ENCODE results near the gene CFAP57.

CFAP57 gene

DNA sequence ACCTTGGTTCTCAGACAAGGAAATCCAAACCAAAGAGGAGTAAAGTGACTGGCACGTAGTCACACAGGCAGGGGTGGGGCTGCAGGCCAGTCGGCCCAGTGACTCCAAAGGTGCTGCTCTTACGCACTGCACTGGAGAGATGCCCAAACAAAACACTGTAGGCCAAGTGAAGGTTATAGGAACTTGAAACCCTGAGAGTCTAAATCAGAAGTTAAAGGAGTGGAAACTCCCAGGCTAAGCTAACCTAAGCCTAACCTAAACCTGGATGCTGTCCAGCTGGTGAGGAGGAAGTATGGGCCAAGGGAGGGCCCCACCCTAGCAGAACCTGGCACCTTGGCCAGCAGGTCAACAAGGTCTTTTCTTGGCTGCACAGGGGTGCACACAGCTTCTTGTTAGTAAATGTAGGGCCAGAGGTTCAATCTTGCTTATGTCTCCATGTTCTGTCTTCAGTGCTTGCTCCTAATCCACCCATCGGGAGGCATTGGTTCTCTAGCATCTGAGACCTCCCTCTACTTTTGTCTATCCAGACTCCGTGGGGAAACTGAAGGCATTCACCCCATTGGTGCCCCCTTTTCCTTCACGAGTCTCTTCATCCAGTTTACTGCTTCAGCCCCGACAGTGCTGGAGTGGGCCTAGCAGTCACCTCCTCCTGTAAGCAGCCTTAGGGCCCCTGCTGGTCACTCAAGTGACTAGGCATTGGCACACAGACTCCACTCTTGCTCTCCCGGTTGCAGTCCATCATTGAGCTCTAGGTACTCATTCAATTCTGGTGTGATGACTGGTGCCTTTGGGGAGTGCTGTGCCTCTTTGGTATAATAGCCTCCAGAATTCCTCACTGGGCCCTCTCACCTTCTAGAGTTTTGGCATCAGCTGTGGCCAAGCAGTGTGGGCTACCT is 84.8 kb downstream of the CFAP57 start:
- DNase-seq: no peak

DNA sequence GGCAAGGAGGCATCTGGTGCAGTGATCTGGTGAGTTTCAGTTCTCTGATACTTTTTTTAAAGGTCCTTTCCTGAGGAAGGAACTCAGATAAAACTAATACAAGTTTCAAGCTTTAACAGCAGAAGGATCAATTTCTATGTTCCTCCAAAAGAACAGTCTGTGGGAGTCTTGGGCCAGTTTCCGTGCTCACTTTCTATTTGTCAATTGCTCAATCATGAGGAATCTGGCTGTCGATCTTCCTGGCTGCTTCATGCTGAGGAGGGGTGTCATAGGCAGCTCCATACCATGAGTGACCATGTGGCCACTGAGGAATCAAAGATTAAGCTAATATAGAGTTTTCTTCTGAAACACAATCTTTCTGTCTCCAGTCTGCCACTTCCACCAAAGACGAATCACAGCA is 86.2 kb downstream of the CFAP57 start:
- no peak for DNase-seq

DNA sequence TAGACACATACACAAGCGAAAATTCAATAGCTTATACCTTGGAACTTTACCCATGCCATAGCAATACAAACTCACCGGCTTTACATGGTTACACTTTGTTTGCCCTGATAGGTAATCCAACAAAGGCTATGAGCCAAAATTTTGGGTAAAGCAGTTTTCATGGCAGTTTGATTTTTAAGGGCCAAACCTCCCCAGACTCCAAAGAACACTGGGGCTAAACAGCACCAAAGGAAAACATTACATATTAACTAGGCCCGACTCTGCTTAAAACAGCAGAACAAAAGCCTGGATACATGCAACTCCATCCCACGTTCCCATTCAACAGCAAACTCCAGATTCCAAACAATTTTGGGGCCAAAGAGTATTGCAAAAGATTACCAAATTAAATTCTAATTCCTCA is 93.3 kb downstream of the CFAP57 start:
- no peak for DNase-seq

DNA sequence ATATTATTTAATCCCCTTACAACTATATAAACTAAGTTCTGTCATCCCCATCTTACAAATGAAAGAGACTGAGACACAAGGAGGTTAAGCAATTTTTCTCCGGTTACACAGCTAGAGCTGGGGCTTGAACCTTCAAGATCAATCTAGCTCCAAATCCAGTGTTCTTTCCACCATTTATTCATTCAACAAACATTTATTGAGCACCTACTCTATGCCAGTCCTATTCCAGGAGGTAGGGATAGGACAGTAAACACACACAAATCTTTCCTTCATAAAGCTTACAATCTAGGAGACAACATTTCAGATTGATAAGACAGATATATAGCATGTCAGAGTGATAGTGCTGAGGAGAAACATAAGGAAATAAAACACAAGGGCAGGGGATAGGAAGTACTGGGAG is 94.8 kb downstream of the CFAP57 start:
- no peak for DNase-seq

DNA sequence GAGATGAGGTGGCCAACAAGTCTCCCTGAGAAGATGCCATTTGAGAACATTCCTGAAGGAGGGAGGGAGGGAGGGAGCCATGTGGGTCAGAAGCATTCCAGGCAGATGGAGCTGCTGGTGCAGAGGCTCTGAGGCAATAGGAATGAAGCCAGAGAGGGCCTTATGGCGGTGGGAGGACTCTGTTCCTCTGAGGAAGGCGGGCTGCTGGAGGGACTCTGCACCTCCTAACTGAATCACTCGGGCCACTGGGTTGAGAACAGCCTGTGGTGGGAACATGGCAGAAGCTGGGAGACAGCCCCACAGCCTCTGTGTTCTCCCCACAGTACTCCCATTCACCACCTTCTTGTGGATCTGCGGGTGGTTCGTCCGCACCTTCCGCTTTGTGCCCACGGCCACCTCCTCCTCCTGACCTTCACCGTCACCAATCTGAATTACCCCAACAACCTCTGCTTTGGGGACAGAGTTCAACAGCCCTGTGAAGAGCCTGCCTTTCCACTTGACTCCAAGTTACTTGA is 95.2 kb downstream of the CFAP57 start:
- DNase-seq: no peak

DNA sequence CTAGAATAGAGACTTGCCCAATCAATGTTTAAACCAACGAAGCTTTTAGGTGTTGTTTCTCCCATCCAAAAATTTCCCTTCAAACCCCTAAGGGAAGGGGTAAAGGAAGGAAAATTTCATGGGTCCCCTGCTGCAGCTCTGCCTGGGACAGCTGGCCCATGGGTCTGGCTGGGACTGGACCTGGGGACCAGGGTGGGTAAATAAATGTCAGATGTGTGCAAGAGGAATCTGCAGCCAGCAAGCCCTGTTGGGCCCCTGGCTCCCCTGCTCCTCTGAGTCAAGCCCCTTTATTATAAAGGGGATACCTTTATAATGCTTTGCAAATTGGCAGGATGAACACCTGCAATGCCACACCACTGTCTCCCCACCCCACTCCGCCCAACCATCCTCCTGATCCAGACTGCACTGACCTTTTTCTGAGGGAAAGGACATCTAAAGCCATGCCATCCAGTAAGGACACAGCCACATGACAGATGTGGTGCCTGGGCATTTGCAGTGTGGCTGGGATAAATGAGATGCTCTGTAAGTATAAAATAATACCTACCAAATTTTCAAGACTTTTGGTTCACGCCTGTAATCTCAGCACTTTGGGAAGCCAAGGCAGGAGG is 95.8 kb downstream of the CFAP57 start:
- DNase-seq: no peak

DNA sequence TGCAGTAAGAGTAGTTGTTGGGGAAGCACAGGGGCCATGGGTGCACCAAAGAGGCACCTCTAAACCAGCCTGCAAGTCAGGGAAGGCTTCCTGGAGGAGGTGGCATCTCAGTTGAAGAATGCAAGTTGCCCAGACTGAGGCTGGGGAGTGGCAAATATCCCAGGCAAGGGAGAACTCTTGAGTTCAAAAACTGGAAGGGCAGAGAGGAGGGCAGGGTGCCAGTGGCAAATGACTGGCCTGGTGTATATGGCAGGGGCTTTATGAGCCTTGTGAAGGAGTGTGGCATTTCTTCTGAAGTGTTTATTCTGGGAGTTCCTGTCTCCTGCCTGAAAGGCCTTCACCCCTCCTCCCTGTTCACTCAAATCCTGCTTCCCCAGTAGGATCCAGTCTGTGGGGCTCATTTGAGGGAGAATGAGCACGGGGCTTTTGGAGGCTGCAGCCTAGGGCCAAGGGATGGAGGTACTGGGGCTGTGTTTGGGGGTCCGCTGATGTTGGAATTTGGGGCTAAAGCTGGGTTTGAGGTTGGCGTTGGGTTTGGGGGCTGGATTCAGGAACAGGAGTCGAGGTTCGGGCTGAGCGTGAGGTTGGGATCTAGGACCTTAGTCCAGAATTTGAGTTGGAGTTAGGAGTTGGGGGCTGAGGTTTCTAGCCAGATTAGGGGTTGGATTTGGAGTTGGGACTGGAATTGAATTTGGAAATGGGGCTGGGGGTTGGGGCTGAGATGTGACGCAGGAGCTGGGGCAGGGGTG is 97.7 kb downstream of the CFAP57 start, which contains the start of gene TMEM125:
Gene TMEM125, plus strand, starts transcription at position 357 of the 749 bp plus-strand sequence. CDS start 2,740 bp downstream, outside the sequence.
- no peak for DNase-seq

DNA sequence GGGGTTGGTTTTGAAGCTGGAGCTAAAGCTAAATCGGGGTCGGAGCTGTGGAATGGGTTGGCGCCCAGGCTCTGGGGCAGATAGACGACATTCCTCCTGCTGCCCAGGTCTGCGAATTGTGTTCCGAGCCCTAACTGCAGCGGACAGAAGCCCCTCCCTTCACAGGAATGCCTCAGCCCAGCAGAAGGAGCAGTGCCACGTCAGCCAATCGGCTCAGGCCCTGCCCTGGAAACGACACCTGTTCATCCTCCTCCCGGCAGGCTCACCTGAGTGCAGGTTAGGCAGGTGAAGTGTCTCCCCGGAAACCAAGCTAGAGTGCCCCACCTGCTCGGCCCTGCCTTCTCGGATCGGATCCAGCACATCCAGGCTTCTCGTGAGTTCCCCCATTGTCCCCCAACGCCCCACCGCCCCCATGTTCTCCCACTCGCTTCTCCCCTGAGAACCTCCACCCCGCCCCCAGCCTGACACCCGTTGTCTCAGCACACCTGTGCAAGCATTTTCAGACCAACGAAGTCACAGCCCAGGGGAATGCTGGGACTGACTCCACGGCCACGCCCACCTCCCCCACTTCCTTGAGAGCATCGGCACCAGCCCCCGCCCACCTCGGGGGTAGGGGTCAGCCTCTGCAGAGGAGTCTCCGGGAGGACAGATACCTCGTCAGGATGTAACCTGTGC is 98.4 kb downstream of the CFAP57 start:
- no peak for DNase-seq

DNA sequence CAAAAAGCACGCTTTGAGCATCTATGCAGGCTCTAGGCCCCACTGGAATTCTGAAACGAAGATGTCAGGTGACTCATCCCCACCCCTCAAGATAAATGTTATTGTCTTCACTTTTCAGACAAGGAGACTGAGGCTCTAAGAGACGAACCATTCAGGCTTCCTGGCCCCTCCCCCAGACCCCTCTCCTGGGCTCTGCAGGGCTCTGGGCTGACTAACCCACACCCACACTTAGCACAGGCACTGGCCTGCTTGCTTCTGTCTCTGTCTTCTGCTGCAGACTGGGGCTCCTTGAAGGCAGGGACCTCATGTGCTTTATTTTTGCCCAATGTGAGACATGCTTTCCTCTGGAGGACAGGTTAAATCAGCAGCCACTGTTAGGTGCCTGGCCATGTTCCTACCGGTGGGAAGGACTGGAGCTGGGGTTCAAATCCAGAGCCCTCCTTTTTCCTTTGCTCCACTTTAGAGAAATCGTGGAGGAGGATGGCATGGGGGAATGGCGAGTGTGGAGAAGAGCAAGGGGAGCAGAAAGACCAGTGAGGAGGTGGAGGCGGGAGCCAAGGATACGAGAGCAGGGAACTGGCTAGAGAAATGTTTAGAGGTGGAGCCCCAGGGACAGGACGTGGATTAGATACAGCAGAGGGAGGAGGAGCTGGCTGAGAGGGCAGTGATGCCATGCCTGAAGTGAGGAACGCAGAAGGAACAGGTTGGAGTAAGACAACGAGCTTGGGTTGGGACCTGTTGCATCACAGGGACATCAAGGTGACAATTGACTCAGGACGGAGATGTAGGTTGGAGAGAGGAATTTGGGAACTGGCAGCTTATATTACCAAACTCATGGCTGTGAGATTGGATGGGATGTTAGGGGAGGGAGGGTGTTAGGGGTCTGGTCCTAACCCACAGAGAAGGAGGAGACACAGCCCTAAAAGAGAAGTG is 99.3 kb downstream of the CFAP57 start:
- no peak for DNase-seq

DNA sequence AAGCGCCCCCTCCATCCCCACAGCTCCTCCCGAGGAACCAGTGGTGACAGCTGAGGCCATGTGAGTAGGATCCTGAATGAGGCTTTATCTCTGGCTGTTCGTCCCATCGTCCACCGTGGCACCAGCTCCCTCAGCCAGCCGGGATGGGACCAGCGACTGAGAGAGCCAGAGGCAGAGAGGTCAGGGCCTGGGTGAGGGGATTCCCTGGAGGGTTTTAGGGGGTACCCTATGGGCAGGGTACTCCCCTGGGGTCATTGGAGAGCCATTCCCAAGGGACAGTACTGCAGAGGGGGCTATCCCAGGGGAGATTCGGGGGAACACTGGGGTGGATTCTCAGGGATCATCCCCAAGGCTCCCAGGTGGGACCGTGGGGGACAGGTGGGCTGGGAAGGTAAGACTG is 100.0 kb downstream of the CFAP57 start:
- DNase-seq: no peak

DNA sequence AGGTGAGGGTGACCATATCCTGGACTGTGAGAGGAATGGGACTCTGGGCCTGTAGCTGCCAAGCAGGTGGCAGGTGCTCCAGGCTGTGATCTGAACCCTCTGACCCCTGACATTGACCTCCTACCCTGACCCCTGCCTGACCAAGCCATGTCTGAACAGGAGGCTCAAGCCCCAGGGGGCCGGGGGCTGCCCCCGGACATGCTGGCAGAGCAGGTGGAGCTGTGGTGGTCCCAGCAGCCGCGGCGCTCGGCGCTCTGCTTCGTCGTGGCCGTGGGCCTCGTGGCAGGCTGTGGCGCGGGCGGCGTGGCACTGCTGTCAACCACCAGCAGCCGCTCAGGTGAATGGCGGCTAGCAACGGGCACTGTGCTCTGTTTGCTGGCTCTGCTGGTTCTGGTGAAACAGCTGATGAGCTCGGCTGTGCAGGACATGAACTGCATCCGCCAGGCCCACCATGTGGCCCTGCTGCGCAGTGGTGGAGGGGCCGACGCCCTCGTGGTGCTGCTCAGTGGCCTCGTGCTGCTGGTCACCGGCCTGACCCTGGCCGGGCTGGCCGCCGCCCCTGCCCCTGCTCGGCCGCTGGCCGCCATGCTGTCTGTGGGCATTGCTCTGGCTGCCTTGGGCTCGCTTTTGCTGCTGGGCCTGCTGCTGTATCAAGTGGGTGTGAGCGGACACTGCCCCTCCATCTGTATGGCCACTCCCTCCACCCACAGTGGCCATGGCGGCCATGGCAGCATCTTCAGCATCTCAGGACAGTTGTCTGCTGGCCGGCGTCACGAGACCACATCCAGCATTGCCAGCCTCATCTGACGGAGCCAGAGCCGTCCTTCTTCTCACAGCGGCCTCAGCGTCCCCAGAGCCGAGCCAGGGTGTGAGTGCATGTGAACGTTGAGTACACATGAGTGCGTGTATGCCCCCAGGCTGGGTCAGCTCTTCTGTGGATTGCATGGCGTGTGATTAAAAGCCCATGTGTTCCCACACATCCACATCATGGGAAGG is 100.7 kb downstream of the CFAP57 start:
- DNase-seq: no peak

DNA sequence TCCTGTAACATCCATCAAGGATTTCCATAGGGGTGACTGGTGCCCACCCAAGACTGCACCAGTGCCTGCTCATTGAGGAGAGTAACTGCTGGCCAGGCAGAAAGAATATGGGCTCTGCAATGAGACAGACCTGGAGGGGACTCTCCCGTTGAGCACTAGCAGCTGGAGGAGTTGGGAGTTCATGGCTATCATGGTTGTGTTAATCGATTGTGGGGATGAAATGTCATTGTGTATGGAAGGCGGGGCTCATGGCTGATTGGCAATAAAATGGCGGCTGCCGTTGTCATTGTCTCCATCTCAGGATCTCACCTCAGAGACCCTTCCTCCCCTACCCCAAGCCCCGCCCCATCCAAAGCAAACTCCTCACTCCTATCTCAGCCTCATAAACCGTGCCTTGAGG is 101.6 kb downstream of the CFAP57 start:
- DNase-seq: no peak

DNA sequence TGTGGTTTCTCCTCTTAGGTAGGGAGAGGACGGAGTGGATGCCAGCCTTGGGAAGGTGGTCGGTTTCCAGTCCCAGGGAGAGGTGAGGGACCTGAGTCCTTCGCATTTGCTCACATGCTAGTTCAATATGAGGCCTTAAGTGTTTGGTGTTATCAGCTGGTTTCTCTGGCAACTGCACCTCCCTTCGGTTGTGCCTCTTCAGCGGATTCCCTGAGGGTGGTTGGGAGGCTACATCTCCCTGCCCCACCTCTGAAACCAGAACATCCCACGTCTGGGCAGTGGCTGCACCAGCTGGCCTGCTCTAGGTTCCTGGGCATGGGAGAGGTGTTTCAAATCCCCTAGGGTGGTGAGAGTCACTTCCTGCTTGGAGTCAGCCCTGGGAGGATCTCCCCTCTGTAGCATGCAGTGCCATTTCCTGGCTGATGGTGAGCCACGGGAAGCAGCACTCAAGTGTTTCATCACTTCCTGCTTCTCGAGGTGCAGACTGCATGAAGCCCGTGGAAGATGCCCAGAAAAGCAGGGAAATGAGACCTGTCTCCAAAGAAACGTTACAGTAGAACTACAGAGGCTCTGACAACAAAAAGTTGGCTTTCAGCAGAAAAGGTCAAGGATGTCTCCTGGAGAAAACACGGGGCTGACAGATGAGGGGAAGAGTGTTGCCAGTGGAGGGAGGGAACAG is 102.1 kb downstream of the CFAP57 start:
- DNase-seq: peak; percentile 68 to 75

DNA sequence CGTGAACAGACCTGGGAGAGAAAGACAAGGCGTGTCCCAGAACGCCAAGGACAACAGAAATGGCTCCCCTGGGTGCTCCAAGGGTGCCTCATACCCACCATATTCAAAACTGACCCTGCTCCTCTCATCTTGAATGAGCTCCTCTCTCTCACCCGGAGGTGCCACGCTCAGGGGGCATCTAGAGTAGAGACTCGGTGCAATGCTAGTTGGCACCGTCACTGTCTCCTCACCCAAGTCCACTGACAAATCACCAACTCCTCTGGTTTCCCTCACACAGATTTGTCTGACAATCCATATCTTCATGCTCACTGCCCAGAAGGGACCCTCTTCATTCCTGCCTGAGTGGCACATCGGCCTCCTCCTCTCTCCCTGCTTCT is 102.7 kb downstream of the CFAP57 start:
- no peak for DNase-seq

DNA sequence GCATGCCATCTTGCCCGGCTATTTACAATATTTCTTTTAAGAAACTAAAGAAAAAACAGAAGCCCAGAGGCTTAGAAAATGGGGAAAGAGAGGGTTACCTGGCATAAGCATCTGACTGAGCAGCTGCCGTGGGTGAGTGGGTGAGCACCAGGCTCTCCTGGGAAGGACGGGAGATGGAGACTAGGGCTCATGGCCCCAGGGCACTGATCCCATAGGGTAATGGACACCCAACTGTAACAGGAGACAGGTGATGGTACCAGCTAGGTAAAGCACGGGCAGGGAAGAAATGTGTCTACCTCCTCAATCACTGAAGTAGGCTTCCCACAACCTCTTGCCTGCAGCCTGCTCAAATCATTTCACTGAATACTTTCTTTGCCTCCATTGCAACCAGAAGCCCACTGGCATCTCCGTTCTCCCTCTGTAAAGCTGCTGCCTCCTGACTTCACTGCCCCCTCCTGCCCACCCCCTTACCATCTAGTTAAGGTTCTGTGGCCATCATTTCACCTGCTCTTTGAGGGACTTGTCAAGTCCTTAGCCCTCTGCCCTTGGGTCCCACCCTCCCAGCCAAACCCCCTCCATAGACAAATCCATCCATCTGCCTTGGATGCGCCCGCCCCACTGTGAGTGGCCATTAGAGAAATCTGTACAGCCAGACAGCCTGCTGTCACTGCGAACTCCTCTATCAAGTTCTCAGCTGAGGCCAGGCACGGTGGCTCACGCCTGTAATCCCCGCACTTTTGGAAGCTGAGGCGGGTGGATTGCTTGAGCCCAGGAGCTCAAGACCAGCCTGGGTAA is 103.9 kb downstream of the CFAP57 start:
- DNase-seq: no peak

DNA sequence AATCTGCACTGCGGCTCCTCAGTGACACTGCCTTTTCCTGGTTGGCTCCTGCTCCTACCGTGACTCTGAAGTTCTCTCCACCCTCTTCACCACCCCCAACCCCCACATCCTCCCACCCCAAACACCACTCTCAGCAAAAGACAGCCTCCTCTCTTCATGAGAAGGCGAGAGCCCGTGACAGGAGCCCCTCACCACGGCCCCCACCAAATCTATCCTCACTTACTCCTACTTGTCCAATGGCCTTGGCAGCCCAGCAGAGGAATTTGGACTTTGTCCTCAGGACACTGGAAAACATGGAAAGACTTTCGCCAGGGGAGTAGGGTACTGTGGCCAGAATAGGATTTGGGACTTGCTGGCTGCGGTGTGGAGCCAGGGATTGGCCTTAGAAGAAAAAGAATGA is 104.5 kb downstream of the CFAP57 start:
- no peak for DNase-seq

DNA sequence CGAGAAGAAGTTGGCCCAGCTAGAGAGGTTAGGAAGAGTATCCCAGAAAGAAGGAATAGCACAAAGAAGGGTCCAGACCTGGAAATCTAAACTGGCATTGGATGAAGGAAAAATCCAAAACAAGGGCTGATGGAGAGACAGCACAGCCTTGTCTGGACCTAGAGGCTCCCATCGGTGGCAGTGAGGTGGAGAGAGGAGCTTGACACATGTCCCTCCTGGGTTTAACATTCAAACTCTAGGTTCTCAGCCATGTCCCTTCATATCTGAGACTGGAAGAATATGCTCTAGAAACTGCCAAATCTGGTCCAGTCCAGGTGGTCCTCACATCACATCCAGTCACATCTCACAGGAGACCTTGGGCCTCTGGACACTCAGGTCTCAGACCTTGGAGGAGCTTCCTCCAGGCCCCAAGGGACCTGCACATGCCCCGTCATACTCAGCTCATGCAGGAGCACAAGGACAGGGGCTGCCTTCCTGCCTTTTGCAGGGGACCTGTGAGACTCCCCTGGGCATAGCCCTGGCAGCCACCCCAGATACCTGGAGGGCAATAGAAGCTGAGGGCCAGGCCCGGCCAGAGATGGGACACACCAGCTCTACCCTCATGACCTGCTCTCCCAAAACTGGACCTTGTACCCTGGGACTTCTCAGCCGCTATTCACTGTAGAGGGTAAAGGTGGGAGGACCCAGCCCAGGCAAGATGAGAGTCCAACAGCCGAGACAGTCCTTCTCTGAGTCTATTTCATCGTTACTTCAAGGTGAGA is 105.2 kb downstream of the CFAP57 start:
- DNase-seq: no peak

DNA sequence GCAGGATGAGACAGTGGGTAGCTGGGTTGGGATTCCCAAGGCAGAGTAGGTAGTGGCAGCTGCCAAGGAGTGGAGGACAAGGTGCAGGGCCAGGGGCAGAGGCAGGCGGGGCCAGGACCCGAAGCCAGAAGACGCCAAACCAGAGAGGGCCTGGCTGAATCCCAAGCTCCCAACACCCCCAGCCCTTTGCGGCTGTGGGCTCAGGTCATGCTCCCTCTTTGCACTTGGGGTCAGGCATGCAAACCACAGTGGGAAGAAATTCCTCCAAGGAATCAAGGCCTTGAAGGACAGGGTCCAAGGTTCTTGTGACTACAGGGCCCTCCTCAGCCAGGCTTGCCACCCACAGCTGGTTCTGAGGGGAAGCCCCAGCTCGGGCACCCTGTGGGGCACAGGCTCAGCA is 107.0 kb downstream of the CFAP57 start:
- DNase-seq: no peak
